ENCODE results near the gene PRAMEF33. TPM values are rescaled to one million over a fixed set of nuclear protein-coding genes. Genes with fewer than 3 reads are reported as not detected.

The PRAMEF33 gene, protein sequence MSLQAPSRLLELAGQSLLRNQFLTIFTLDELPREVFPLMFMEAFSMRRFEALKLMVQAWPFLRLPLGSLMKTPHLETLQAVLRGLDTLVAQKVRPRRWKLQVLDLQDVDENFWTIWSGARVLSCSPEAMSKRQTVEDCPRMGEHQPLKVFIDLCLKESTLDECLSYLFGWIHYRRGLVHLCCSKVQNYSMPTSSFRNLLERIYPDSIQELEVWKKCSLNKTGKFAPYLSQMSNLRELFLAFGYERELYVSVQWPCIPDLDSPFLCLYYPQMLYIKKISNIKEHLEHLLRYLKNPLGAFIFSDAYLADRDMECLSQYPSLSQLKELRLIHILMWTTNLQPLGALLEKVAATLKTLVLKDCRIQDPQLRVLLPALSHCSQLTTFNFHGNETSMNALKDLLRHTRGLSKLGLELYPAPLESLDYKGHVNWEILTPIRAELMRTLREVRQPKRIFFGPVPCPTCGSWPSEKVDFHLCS
- total RNA-seq (ENCODE audit: low replicate concordance), result not detected in 2 replicates

DNA sequence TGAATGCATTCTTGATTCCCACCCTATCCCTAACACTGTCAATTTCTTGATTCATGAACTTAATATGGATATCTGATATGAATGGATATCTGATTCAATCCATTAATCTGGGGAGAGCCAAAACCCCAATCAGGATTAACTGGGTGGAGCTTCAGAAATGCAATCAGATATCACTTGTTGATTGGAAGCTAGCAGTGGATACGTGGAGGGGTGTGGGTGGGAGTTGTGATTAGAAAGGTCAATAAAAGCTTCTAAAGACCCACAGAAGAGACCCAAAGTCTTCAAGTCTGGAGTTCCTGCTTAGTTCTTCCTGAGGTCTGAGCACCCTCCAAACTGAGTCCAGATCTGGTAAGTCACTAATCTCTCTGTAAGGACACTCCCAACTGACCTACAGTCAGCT, at the start of gene PRAMEF33:
PRAMEF33 (plus strand) TSS at position 301 of the 400 bp plus-strand sequence. CDS start 2,416 bp downstream, outside the sequence.

DNA sequence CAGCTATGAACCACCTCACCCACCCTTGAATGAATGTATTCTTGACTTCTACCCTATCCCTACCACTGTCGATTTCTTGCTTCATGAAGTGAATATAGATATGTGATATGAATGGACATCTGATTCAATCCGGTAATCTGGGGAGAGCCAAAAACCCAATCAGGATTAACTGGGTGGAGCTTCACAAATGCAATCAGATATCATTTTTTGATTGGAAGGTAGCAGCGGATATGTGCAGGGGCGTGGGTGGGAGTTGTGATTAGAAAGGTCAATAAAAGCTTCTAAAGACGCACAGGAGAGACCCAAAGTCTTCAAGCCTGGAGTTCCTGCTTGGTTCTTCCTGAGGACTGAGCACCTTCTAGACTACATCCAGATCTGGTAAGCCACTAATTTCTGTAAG, 49.4 kb upstream of the PRAMEF33 start, which contains the start of gene PRAMEF5:
PRAMEF5 (plus strand) TSS at position 301 of the 400 bp plus-strand sequence. CDS start 5,071 bp downstream, outside the sequence.

DNA sequence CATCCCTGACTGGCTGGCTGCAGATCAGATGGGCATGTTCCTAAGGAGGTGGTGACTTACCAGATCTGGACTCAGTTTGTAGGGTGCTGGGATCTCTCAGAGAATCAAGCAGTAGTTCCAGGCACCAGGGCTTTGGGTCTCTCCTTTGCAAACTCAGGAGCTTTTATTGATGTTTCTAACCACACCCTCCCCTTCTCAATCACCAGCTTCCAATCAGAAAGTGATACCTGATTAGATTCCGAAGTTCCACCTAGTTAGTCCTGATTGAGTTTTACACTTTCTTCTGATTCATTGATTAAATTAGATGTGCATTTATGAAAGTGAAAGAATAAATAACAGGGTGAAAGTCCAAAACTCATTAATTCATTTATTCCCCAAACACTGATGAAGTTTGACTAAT, 18.3 kb upstream of the PRAMEF33 start, which contains the start of gene PRAMEF8:
PRAMEF8 (minus strand) TSS at position 101 of the 400 bp plus-strand sequence. CDS start 1,046 bp downstream, outside the sequence.

DNA sequence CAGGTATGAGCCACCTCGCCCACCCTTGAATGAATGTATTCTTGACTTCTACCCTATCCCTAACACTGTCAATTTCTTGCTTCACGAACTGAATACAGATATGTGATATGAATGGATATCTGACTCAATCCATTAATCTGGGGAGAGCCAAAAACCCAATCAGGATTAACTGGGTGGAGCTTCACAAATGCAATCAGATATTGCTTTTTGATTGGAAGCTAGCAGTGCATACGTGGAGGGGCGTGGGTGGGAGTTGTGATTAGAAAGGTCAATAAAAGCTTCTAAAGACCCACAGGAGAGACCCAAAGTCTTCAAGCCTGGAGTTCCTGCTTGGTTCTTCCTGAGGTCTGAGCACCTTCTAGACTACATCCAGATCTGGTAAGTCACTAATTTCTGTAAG, 11.9 kb downstream of the PRAMEF33 start, which contains the start of gene PRAMEF15:
PRAMEF15 (plus strand) TSS at position 301 of the 400 bp plus-strand sequence. CDS start 2,827 bp downstream, outside the sequence.

DNA sequence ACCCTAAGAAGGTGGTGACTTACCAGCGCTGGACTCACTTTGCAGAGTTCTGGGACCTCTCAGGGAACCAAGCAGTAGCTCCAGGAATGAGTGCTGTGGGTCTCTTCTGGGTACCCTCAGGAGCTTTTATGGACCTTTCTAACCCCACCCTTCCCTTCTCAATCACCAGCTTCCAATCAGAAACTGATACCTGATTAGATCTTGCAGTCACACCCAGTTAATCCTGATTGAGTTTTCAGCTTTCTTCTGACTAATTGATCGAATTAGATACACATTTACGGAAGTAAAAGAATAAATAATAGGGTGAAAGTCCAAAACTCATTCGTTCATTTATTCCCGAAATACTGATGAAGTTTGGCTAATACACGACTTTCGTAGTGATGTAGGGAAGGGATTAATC, 43.7 kb downstream of the PRAMEF33 start, which contains the start of gene PRAMEF14:
PRAMEF14 (minus strand) TSS at position 101 of the 400 bp plus-strand sequence. CDS start 1,820 bp downstream, outside the sequence.

Other genes starting within 250 kb of the PRAMEF33 start
- gene PRAMEF27, start 247.0 kb upstream of the PRAMEF33 start, total RNA-seq (ENCODE audit: low replicate concordance), result not detected in 2 replicates
- gene HNRNPCL3, start 242.8 kb upstream of the PRAMEF33 start, total RNA-seq (ENCODE audit: low replicate concordance), result not detected in 2 replicates
- not detected in 2 replicates for gene PRAMEF25, start 232.8 kb upstream of the PRAMEF33 start, total RNA-seq (ENCODE audit: low replicate concordance)
- gene HNRNPCL2, start 186.7 kb upstream of the PRAMEF33 start, total RNA-seq (ENCODE audit: low replicate concordance), result not detected in 2 replicates
- gene PRAMEF26, start 147.5 kb upstream of the PRAMEF33 start, total RNA-seq (ENCODE audit: low replicate concordance), result not detected in 2 replicates
- gene HNRNPCL4, start 137.9 kb upstream of the PRAMEF33 start, total RNA-seq (ENCODE audit: low replicate concordance), result not detected in 2 replicates
- not detected in 2 replicates for gene PRAMEF9, start 131.7 kb upstream of the PRAMEF33 start, total RNA-seq (ENCODE audit: low replicate concordance)
- not detected in 2 replicates for gene PRAMEF13, start 102.1 kb upstream of the PRAMEF33 start, total RNA-seq (ENCODE audit: low replicate concordance)
- not detected in 2 replicates for gene PRAMEF18, start 77.4 kb upstream of the PRAMEF33 start, total RNA-seq (ENCODE audit: low replicate concordance)
- gene PRAMEF5, start 49.3 kb upstream of the PRAMEF33 start, total RNA-seq (ENCODE audit: low replicate concordance), result not detected in 2 replicates
- gene PRAMEF8, start 18.4 kb upstream of the PRAMEF33 start, total RNA-seq (ENCODE audit: low replicate concordance), result not detected in 2 replicates
- gene PRAMEF15, start 12.0 kb downstream of the PRAMEF33 start, total RNA-seq (ENCODE audit: low replicate concordance), result not detected in 2 replicates
- not detected in 2 replicates for gene PRAMEF14, start 43.6 kb downstream of the PRAMEF33 start, total RNA-seq (ENCODE audit: low replicate concordance)
- gene PRAMEF19, start 68.4 kb downstream of the PRAMEF33 start, total RNA-seq (ENCODE audit: low replicate concordance), result not detected in 2 replicates
- gene PRAMEF17, start 86.1 kb downstream of the PRAMEF33 start, total RNA-seq (ENCODE audit: low replicate concordance), result not detected in 2 replicates
- not detected in 2 replicates for gene PRAMEF20, start 106.9 kb downstream of the PRAMEF33 start, total RNA-seq (ENCODE audit: low replicate concordance)
- gene LRRC38, start 210.5 kb downstream of the PRAMEF33 start, total RNA-seq (ENCODE audit: low replicate concordance), result 0.12 and 0.38 TPM in 2 replicates

All from smooth muscle cell of the coronary artery (primary cell).